HepG2 (cell line): ENCODE results near the gene APPBP2. TPM values are rescaled to one million over a fixed set of nuclear protein-coding genes. Genes with fewer than 3 reads are reported as not detected.
"Not testable (repeated sequence)": the region's sequence is repeated elsewhere in the genome, so short reads cannot be mapped to it uniquely, and the experiment has no call there.

Experiments
- ATAC-seq: fragments of 200-7000 bp; cut with Tn5 transposase; 3 replicates; pipeline ENCODE4 v1.9.1; 2020; ENCODE audit warnings: mild to moderate bottlenecking, moderate library complexity
- BruUV-seq: library from RNA; stranded (reverse); fragments of 400-500 nt; replicated peaks from 2 replicates; lab custom pipeline; 2021; lab: Mats Ljungman, UMichigan
- CTCF ChIA-PET: fragments of 300-600 bp; formaldehyde crosslinking; extraction: SDS; loops from one replicate; lab custom pipeline; 2021; ENCODE audit warnings: low total read pairs, inconsistent platforms, low intra/inter-chr PET ratio; lab: Yijun Ruan, JAX
- POLR2A ChIA-PET: fragments of 350-600 bp; sonication (Branson Sonifier 250); formaldehyde crosslinking; loops from one replicate; lab custom pipeline; 2020; ENCODE audit warnings: antibody characterized with exemption, inconsistent platforms; lab: Yijun Ruan, JAX
- DNase-seq: peaks from one replicate; pipeline ENCODE4 v3.0.0-alpha.2; 2015; ENCODE audit warnings: low spot score
- FAIRE-seq: peaks from 3 replicates; lab custom pipeline; 2011; peaks lifted over from hg19 to GRCh38; lab: Jason Lieb, UNC
- H2AFZ ChIP-seq: one replicate; pipeline ENCODE4 v1.6.1; 2011; ENCODE audit warnings: low read length, inconsistent platforms
- H3K27ac ChIP-seq: fragments of 300-600 bp; 3 replicates; pipeline ENCODE4 v1.8.0; 2011; ENCODE audit warnings: mixed run types, mild to moderate bottlenecking, mixed read lengths, low read length, inconsistent platforms; ENCODE audit not compliant: insufficient read depth; ENCODE audit errors: extremely low read length
- H3K27me3 ChIP-seq, 2 experiments: fragments of 200-600 bp in 1 of 2; 2 replicates in 1 of 2; 3 replicates in 1 of 2; pipeline versions ENCODE4 v1.6.0 to v1.8.0; 2011; ENCODE audit warnings: low read length in 2 of 2, mild to moderate bottlenecking in 2 of 2, moderate library complexity in 2 of 2, inconsistent platforms in 1 of 2; ENCODE audit not compliant: insufficient read depth in 2 of 2, control insufficient read depth in 1 of 2
- H3K36me3 ChIP-seq, 2 experiments: fragments of 200-600 bp in 1 of 2; replicated peaks in 1 of 2; 2 replicates in 1 of 2; 3 replicates in 1 of 2; pipeline versions ENCODE4 v1.5.1 to v1.8.0; 2011; ENCODE audit warnings: low read length in 2 of 2, inconsistent platforms in 1 of 2; ENCODE audit not compliant: insufficient read depth in 2 of 2, control insufficient read depth in 1 of 2
- H3K4me1 ChIP-seq: 2 replicates; pipeline ENCODE4 v1.5.1; 2012; ENCODE audit warnings: low read length, inconsistent platforms; ENCODE audit not compliant: insufficient read depth
- H3K4me2 ChIP-seq: 2 replicates; pipeline ENCODE4 v1.6.0; 2011; ENCODE audit warnings: low read depth, low read length, inconsistent platforms
- H3K4me3 ChIP-seq, 3 experiments: fragments of 200-600 bp in 1 of 3; sonication (generic), shearing (Covaris generic) in 1 of 3; replicated peaks in 1 of 3; 2 replicates each; pipeline ENCODE4 v1.5.1; 2011 to 2016; ENCODE audit warnings: low read length in 3 of 3, inconsistent platforms in 2 of 3, low read depth in 2 of 3, mild to moderate bottlenecking in 2 of 3, control low read depth in 1 of 3, mixed read lengths in 1 of 3; ENCODE audit not compliant: insufficient read depth in 1 of 3
- H3K79me2 ChIP-seq: one replicate; pipeline ENCODE4 v1.6.1; 2011; ENCODE audit warnings: low read length, inconsistent platforms; ENCODE audit not compliant: insufficient read depth
- H3K9ac ChIP-seq: 2 replicates; pipeline ENCODE4 v1.6.0; 2011; ENCODE audit warnings: mild to moderate bottlenecking, low read depth, low read length, inconsistent platforms; ENCODE audit not compliant: insufficient read depth
- H3K9me3 ChIP-seq: 2 replicates; pipeline ENCODE4 v1.5.1; 2012; ENCODE audit warnings: mild to moderate bottlenecking, low read length
- H4K20me1 ChIP-seq: 2 replicates; pipeline ENCODE4 v1.6.0; 2011; ENCODE audit warnings: inconsistent platforms, mild to moderate bottlenecking, low read length, moderate library complexity; ENCODE audit not compliant: insufficient read depth
- CREB3 ChIP-seq: sonication (generic); formaldehyde crosslinking; IDR thresholded peaks from 2 replicates; pipeline ENCODE4 v1.5.0; 2020; ENCODE audit warnings: missing genetic modification reagents
- ZNF841 ChIP-seq: sonication (generic); formaldehyde crosslinking; IDR thresholded peaks from 2 replicates; pipeline ENCODE4 v1.8.1; 2023; ENCODE audit warnings: missing genetic modification reagents, borderline replicate concordance
- WGBS: methylation state at CpG from one replicate; pipeline ENCODE4 v1.1.6; 2017; ENCODE audit warnings: low lambda C conversion rate; 5-methylcytosine and 5-hydroxymethylcytosine counted together
- in situ Hi-C: cut with HindIII; loops from 2 replicates; pipeline ENCODE4 v1.10.0; 2017; ENCODE audit warnings: low pct_unique_long_range_greater_than_20kb; ENCODE audit not compliant: extremely low pct_ligation_motif_present
- intact Hi-C: fragments of 100-400 bp; cut with micrococcal nuclease; formaldehyde crosslinking; loops from one replicate; pipeline ENCODE4 v1.10.0; 2022; ENCODE audit not compliant: unreplicated experiment
- polyA plus RNA-seq, 8 experiments: library from polyadenylated mRNA; depleted of rRNA in 3 of 8; stranded (reverse) in 7 of 8; unstranded in 1 of 8; fragments of >200 nt; fragmentation: Illumina TruSeq in 4 of 8; extraction: Trizol in 4 of 8; gene quantifications; 2 replicates each; pipeline versions ENCODE4 v1.2.1 to v1.2.3, GENCODE V29; 2011 to 2016; ENCODE audit warnings: low read depth in 4 of 8, missing spikeins in 1 of 8, mixed read lengths in 1 of 8; ENCODE audit not compliant: insufficient read depth in 1 of 8
- total RNA-seq, 5 experiments: library from RNA; depleted of rRNA; stranded (reverse); fragments of >200 nt; fragmentation: Illumina TruSeq; extraction: Trizol; gene quantifications; 2 replicates each; pipeline ENCODE4 v1.2.3, GENCODE V29; 2016; ENCODE audit warnings: low read depth in 1 of 5

Gene APPBP2
- total and polyA plus RNA-seq, 2 of the 13 experiments (the other 11 are each of a cell fraction or from before 2014, with no cell fraction given) = 17.5 to 45.8 TPM

GRCh38 chr17:60519795-60520194, 6.2 kb downstream of the APPBP2 start (continued):
- TF ChIP-seq ZNF841 (CRISPR knock-in tag) (no peak), CREB3 (CRISPR knock-in tag) (no peak)

GRCh38 chr17:60515683-60516082, 10.4 kb downstream of the APPBP2 start:
- DNase-seq, H2AFZ ChIP-seq, FAIRE-seq, H3K27ac ChIP-seq, BruUV-seq, intact Hi-C loops, CTCF ChIA-PET, H3K9ac ChIP-seq, POLR2A ChIA-PET, H3K4me3 ChIP-seq, ATAC-seq, H4K20me1 ChIP-seq, H3K4me2 ChIP-seq, H3K27me3 ChIP-seq, in situ Hi-C loops, H3K9me3 ChIP-seq: not testable (repeated sequence)
- Histone ChIP-seq H3K79me2 (peaks cover 73% of the 10 kb centered on the region), H3K36me3 (peaks cover 12 to 42% of the 10 kb centered on the region in 2 experiments), H3K4me1 (peaks cover 17% of the 10 kb centered on the region)
- WGBS = 98% methylated on average over 6 of the region's 6 CpGs

GRCh38 chr17:60515199-60515598, 10.8 kb downstream of the APPBP2 start:
- Histone ChIP-seq H3K79me2 (peaks cover 75% of the 10 kb centered on the region), H3K4me1 (peaks cover 17% of the 10 kb centered on the region), H3K36me3 (peaks cover 12 to 45% of the 10 kb centered on the region in 2 experiments)
- H4K20me1 ChIP-seq, H3K9me3 ChIP-seq, H3K27me3 ChIP-seq, CTCF ChIA-PET, H3K9ac ChIP-seq, in situ Hi-C loops, DNase-seq, ATAC-seq, H3K27ac ChIP-seq, FAIRE-seq, H3K4me2 ChIP-seq, BruUV-seq, H2AFZ ChIP-seq, intact Hi-C loops, H3K4me3 ChIP-seq: not testable (repeated sequence)
- 97% methylated on average over 5 of the region's 5 CpGs for WGBS
- POLR2A ChIA-PET = interaction anchor here (1.2 kb wide), 1 partner anchor 11 kb away, joined by 4 read pairs; the partner anchor contains the start of gene APPBP2
